K562 (cell line): ENCODE data around the gene RAPSN.

ENCODE experiments used
- TF ChIP-seq, protein P1 (sequence below), 3 experiments: IDR thresholded peaks in 2 of 3; conservative IDR thresholded peaks in 1 of 3; 2 replicates each; pipeline ENCODE4 v1.5.1; 2011 to 2012; ENCODE audit warnings: low read length in 3 of 3, mild to moderate bottlenecking in 3 of 3, control low read depth in 2 of 3, improper control_type of control experiment in 1 of 3, inconsistent platforms in 1 of 3, low read depth in 1 of 3, mixed read lengths in 1 of 3, moderate library complexity in 1 of 3; ENCODE audit not compliant: insufficient read depth in 2 of 3
- TF ChIP-seq, protein P2 (sequence below): fragments of 450-650 bp; formaldehyde crosslinking; IDR thresholded peaks from 2 replicates; pipeline ENCODE4 v1.4.0; 2020; ENCODE audit warnings: mild to moderate bottlenecking

DNA sequence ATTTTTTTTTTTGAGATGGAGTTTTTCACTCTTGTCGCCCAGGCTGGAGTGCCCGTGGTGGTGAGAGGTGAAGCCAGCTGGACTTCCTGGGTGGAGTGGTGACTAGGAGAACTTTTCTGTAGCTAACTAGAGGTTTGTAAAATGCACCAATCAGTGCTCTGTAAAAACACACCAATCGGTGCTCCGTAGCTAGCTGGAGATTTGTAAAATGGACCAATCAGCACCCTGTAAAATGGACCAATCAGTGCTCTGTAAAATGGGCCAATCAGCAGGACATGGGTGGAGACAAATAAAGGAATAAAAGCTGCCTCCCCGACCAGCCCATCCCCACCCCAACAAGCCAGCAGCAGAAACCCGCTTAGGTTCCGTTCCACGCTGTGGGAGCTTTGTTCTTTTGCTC is 4.4 kb upstream of the RAPSN start:
- TF ChIP-seq, protein P1, sequence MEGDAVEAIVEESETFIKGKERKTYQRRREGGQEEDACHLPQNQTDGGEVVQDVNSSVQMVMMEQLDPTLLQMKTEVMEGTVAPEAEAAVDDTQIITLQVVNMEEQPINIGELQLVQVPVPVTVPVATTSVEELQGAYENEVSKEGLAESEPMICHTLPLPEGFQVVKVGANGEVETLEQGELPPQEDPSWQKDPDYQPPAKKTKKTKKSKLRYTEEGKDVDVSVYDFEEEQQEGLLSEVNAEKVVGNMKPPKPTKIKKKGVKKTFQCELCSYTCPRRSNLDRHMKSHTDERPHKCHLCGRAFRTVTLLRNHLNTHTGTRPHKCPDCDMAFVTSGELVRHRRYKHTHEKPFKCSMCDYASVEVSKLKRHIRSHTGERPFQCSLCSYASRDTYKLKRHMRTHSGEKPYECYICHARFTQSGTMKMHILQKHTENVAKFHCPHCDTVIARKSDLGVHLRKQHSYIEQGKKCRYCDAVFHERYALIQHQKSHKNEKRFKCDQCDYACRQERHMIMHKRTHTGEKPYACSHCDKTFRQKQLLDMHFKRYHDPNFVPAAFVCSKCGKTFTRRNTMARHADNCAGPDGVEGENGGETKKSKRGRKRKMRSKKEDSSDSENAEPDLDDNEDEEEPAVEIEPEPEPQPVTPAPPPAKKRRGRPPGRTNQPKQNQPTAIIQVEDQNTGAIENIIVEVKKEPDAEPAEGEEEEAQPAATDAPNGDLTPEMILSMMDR (IDR thresholded peaks at IDR 0.05 in 2 of 3, conservative IDR thresholded peaks at IDR 0.05 in 1 of 3; ENCODE audit: insufficient read depth in 2 of 3, low read depth in 1 of 3, low read length in 3 of 3) = no peak
- TF ChIP-seq, protein P2, sequence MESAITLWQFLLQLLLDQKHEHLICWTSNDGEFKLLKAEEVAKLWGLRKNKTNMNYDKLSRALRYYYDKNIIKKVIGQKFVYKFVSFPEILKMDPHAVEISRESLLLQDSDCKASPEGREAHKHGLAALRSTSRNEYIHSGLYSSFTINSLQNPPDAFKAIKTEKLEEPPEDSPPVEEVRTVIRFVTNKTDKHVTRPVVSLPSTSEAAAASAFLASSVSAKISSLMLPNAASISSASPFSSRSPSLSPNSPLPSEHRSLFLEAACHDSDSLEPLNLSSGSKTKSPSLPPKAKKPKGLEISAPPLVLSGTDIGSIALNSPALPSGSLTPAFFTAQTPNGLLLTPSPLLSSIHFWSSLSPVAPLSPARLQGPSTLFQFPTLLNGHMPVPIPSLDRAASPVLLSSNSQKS (CRISPR knock-in tag) = no peak
